Keratinocyte (primary cell): ENCODE data around the gene CNNM2.

Experiments used
- CTCF ChIP-seq, 3 experiments: IDR thresholded peaks in 1 of 3; conservative IDR thresholded peaks in 1 of 3; optimal IDR thresholded peaks in 1 of 3; 2 replicates in 2 of 3; 3 replicates in 1 of 3; pipeline versions ENCODE3 to v1.5.1; 2011; ENCODE audit warnings: low read length in 3 of 3, mild to moderate bottlenecking in 3 of 3, moderate library complexity in 2 of 3, control low read depth in 1 of 3, inconsistent platforms in 1 of 3; ENCODE audit not compliant: insufficient read depth in 2 of 3; ENCODE audit errors: extremely low read depth in 1 of 3
- EZH2 ChIP-seq: IDR thresholded peaks from one replicate; pipeline ENCODE4 v1.6.1; 2012; ENCODE audit warnings: inconsistent platforms, mild to moderate bottlenecking, low read length, moderate library complexity

- TF ChIP-seq CTCF (optimal IDR thresholded peaks at IDR 0.05 in 1 of 3, IDR thresholded peaks at IDR 0.05 in 1 of 3, conservative IDR thresholded peaks at IDR 0.05 in 1 of 3; ENCODE audit: extremely low read depth in 1 of 3, insufficient read depth in 2 of 3, low read length in 3 of 3), result no peak
- no peak for TF ChIP-seq EZH2
Measured at GRCh38 chr10:102935939-102936605, 18.0 kb downstream of the CNNM2 start.
